Measurements from ENCODE around the gene MAPK11. TPM values are rescaled to one million over a fixed set of nuclear protein-coding genes. Genes with fewer than 3 reads are reported as not detected.

MAPK11 gene
- total RNA-seq, 4 donors from 2014 or later, result 12.1 to 38.9 (median 20.4) TPM

DNA sequence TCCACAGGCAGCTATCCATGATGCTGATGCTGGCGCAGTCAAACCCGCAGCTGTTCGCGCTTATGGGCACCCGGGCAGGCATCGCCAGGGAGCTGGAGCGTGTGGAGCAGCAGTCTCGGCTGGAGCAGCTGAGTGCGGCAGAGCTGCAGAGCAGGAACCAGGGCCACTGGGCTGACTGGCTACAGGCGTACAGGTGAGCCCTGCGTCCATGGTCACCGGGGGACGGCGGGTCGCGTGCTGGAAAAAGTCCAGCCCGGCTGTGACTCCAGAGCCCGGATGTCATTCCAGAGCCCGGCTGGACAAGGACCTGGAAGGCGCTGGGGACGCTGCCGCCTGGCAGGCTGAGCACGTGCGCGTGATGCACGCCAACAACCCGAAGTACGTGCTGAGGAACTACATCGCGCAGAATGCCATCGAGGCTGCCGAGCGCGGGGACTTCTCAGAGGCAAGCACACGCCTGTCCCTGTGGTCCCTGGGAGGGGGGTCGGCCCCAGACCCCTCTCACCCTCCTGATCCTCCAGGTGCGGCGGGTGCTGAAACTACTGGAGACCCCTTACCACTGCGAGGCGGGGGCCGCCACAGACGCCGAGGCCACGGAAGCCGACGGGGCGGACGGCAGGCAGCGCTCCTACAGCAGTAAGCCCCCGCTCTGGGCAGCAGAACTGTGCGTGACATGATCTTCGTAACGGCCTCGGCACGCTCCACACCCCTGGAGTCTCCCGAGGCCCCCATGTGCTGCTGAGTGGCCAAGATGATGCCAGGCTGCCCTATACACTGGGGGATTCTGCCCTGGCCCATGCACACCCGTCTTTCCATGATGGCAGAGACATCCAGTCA, 53.3 kb downstream of the MAPK11 start:
- no peak for TF ChIP-seq CTCF (IDR thresholded peaks at IDR 0.05)
- ATAC-seq (ENCODE audit: low FRiP score) (no peak), DNase-seq (ENCODE audit: low spot score) (no peak)

- no peak for TF ChIP-seq CTCF (IDR thresholded peaks at IDR 0.05)
- ATAC-seq (ENCODE audit: low FRiP score) (no peak), DNase-seq (ENCODE audit: low spot score) (no peak)
These were observed 54.0 kb downstream of the MAPK11 start for GRCh38 chr22:50216055-50216683.

GRCh38 chr22:50215297-50216054, 54.7 kb downstream of the MAPK11 start:
- no peak for ATAC-seq (ENCODE audit: low FRiP score)
- DNase-seq (ENCODE audit: low spot score), result no peak
- TF ChIP-seq CTCF (IDR thresholded peaks at IDR 0.05), result no peak

Other genes with a start within 250 kb of the MAPK11 start
- gene TTLL8, start 212.1 kb downstream of the MAPK11 start, total RNA-seq, result not detected
- gene MLC1, start 185.0 kb downstream of the MAPK11 start, total RNA-seq, result under 1 TPM in 1 of 4 donors, not detected in 3; 0.44 TPM
- gene MOV10L1, start 180.4 kb downstream of the MAPK11 start, total RNA-seq, result 1 to 10 TPM in 2 of 4 donors, under 1 TPM in 2; 0.36 to 2.5 (median 0.97) TPM
- gene PANX2, start 99.6 kb downstream of the MAPK11 start, total RNA-seq, result 1 to 10 TPM; 1.3 to 1.8 (median 1.6) TPM
- gene TRABD, start 84.5 kb downstream of the MAPK11 start, total RNA-seq, result 10 to 100 TPM; 18.3 to 43.1 (median 28.4) TPM
- 10 to 100 TPM; 21.2 to 38.3 (median 31.9) TPM for gene SELENOO, start 69.4 kb downstream of the MAPK11 start, total RNA-seq
- gene TUBGCP6, start 25.4 kb downstream of the MAPK11 start, total RNA-seq, result 10 to 100 TPM; 32.7 to 52.2 (median 33.5) TPM
- 10 to 100 TPM; 18.4 to 53.8 (median 23.6) TPM for gene HDAC10, start 19.1 kb downstream of the MAPK11 start, total RNA-seq
- 10 to 100 TPM in 3 of 4 donors, 1 to 10 TPM in 1; 7.9 to 31.1 (median 17.8) TPM for gene MAPK12, start 8.7 kb downstream of the MAPK11 start, total RNA-seq
- gene PLXNB2, start 37.3 kb upstream of the MAPK11 start, total RNA-seq, result 100 to 1,000 TPM in 3 of 4 donors, 10 to 100 TPM in 1; 91.4 to 130 (median 115) TPM
- gene DENND6B, start 56.6 kb upstream of the MAPK11 start, total RNA-seq, result 1 to 10 TPM; 2.2 to 3.1 (median 2.7) TPM
- gene PPP6R2, start 72.9 kb upstream of the MAPK11 start, total RNA-seq, result 10 to 100 TPM; 35.6 to 64.6 (median 41.7) TPM
- 10 to 100 TPM; 37.5 to 66.8 (median 43.8) TPM for gene SBF1, start 204.7 kb upstream of the MAPK11 start, total RNA-seq
- under 1 TPM in 1 of 4 donors, not detected in 3; 0.12 TPM for gene ADM2, start 211.2 kb upstream of the MAPK11 start, total RNA-seq
- gene MIOX, start 216.5 kb upstream of the MAPK11 start, total RNA-seq, result not detected
- 10 to 100 TPM; 50.8 to 54.9 (median 51.7) TPM for gene LMF2, start 237.3 kb upstream of the MAPK11 start, total RNA-seq
- gene NCAPH2, start 237.8 kb upstream of the MAPK11 start, total RNA-seq, result 10 to 100 TPM; 27.7 to 48.2 (median 29.5) TPM